H1 (cell line): ENCODE results near the gene C19orf38. TPM values are rescaled to one million over a fixed set of nuclear protein-coding genes. Genes with fewer than 3 reads are reported as not detected.

ENCODE experiments used
- CTCF ChIA-PET: fragments of 300-600 bp; sonication (Branson Sonifier 250); formaldehyde crosslinking; loops from one replicate; lab custom pipeline; 2021; ENCODE audit not compliant: partially characterized antibody; lab: Charles Lee
- POLR2A ChIA-PET: fragments of 300-600 bp; sonication (Branson Sonifier 250); formaldehyde crosslinking; loops from one replicate; lab custom pipeline; 2021; ENCODE audit warnings: inconsistent platforms; ENCODE audit not compliant: partially characterized antibody; lab: Charles Lee
- DNase-seq, 2 experiments: peaks; one replicate each; pipeline versions ENCODE4 v3.0.0 to v3.0.0-alpha.2; 2010 to 2022; ENCODE audit warnings: low spot score in 2 of 2, low read depth in 1 of 2, mixed read lengths in 1 of 2
- FAIRE-seq: peaks from 2 replicates; lab custom pipeline; 2011; peaks lifted over from hg19 to GRCh38; lab: Jason Lieb, UNC
- H2AFZ ChIP-seq: 2 replicates; pipeline ENCODE4 v1.8.1; 2012; ENCODE audit warnings: low read length, inconsistent platforms
- H2AK5ac ChIP-seq: 2 replicates; pipeline ENCODE4 v1.6.1; 2013; ENCODE audit warnings: low read depth, low read length
- H2BK120ac ChIP-seq: replicated peaks from 2 replicates; pipeline ENCODE3; 2013; ENCODE audit warnings: low read depth, low read length, inconsistent platforms
- H2BK12ac ChIP-seq: 2 replicates; pipeline ENCODE4 v1.6.1; 2013; ENCODE audit warnings: low read depth, low read length
- H2BK15ac ChIP-seq: 2 replicates; pipeline ENCODE4 v1.6.1; 2013; ENCODE audit warnings: low read length
- H2BK20ac ChIP-seq: 2 replicates; pipeline ENCODE4 v1.6.1; 2013; ENCODE audit warnings: low read length
- H2BK5ac ChIP-seq: 2 replicates; pipeline ENCODE4 v1.6.1; 2013; ENCODE audit warnings: low read depth, low read length
- H3K14ac ChIP-seq: 2 replicates; pipeline ENCODE4 v1.6.1; 2013; ENCODE audit warnings: inconsistent platforms; ENCODE audit not compliant: insufficient read length
- H3K18ac ChIP-seq: 2 replicates; pipeline ENCODE4 v1.6.1; 2013; ENCODE audit warnings: low read length; ENCODE audit errors: extremely low read depth
- H3K23ac ChIP-seq: 2 replicates; pipeline ENCODE4 v1.6.1; 2013; ENCODE audit warnings: inconsistent platforms; ENCODE audit not compliant: insufficient read length
- H3K23me2 ChIP-seq: 2 replicates; pipeline ENCODE4 v1.6.1; 2013; ENCODE audit warnings: low read depth, low read length
- H3K27ac ChIP-seq: 2 replicates; pipeline ENCODE4 v1.6.1; 2011; ENCODE audit warnings: low read depth, low read length, inconsistent platforms
- H3K27me3 ChIP-seq, 4 experiments: replicated peaks in 1 of 4; 1 replicate in 1 of 4; 2 replicates in 3 of 4; pipeline versions ENCODE4 v1.6.1 to v1.8.1; 2011 to 2013; ENCODE audit warnings: low read length in 3 of 4, mild to moderate bottlenecking in 3 of 4, inconsistent platforms in 2 of 4, mixed read lengths in 2 of 4, moderate library complexity in 1 of 4; ENCODE audit not compliant: control insufficient read depth in 3 of 4, insufficient read depth in 3 of 4; ENCODE audit errors: extremely low read depth in 1 of 4
- H3K36me3 ChIP-seq, 4 experiments: 2 replicates each; pipeline versions ENCODE4 v1.6.1 to v1.8.1; 2011 to 2013; ENCODE audit warnings: mild to moderate bottlenecking in 4 of 4, low read length in 3 of 4, moderate library complexity in 2 of 4, control low read depth in 1 of 4, inconsistent platforms in 1 of 4; ENCODE audit not compliant: insufficient read depth in 4 of 4, control insufficient read depth in 2 of 4
- H3K4ac ChIP-seq: replicated peaks from 2 replicates; pipeline ENCODE3; 2013; ENCODE audit warnings: low read length, low read depth, mixed read lengths, inconsistent platforms; ENCODE audit not compliant: insufficient read length
- H3K4me1 ChIP-seq, 4 experiments: replicated peaks in 1 of 4; 1 replicate in 1 of 4; 2 replicates in 3 of 4; pipeline versions ENCODE4 v1.6.1 to v1.8.1; 2011 to 2013; ENCODE audit warnings: low read length in 3 of 4, inconsistent platforms in 2 of 4, mixed read lengths in 1 of 4; ENCODE audit not compliant: insufficient read depth in 4 of 4, control insufficient read depth in 3 of 4
- H3K4me2 ChIP-seq, 2 experiments: 2 replicates each; pipeline versions ENCODE4 v1.6.1 to v1.8.1; 2011 to 2013; ENCODE audit warnings: low read depth in 2 of 2, low read length in 2 of 2, control low read depth in 1 of 2, inconsistent platforms in 1 of 2, mild to moderate bottlenecking in 1 of 2; ENCODE audit not compliant: insufficient read depth in 1 of 2
- H3K4me3 ChIP-seq, 4 experiments: fragments of 200-600, 300-600 bp in 1 of 4; sonication (generic), shearing (Covaris generic), sonication (Bioruptor Twin) in 1 of 4; 2 replicates each; pipeline versions ENCODE4 v1.5.1 to v1.8.1; 2011 to 2016; ENCODE audit warnings: low read length in 4 of 4, low read depth in 3 of 4, control low read depth in 2 of 4, inconsistent platforms in 2 of 4, mild to moderate bottlenecking in 2 of 4, mixed read lengths in 1 of 4, moderate library complexity in 1 of 4; ENCODE audit not compliant: insufficient read depth in 2 of 4; ENCODE audit errors: extremely low read depth in 1 of 4
- H3K56ac ChIP-seq: replicated peaks from 2 replicates; pipeline ENCODE3; 2013; ENCODE audit warnings: low read depth, mild to moderate bottlenecking, mixed read lengths, low read length, inconsistent platforms; ENCODE audit not compliant: insufficient read length
- H3K79me1 ChIP-seq: 2 replicates; pipeline ENCODE4 v1.6.1; 2013; ENCODE audit warnings: low read depth, low read length, control low read depth
- H3K79me2 ChIP-seq, 2 experiments: 2 replicates each; pipeline versions ENCODE4 v1.6.1 to v1.8.1; 2012 to 2013; ENCODE audit warnings: low read length in 2 of 2, mild to moderate bottlenecking in 2 of 2, inconsistent platforms in 1 of 2; ENCODE audit not compliant: insufficient read depth in 2 of 2, control insufficient read depth in 1 of 2
- H3K9ac ChIP-seq, 4 experiments: replicated peaks in 1 of 4; 1 replicate in 1 of 4; 2 replicates in 3 of 4; pipeline versions ENCODE4 v1.6.1 to v1.8.1; 2011 to 2013; ENCODE audit warnings: low read depth in 3 of 4, low read length in 3 of 4, control low read depth in 2 of 4, mild to moderate bottlenecking in 2 of 4, moderate library complexity in 2 of 4, inconsistent platforms in 1 of 4; ENCODE audit errors: extremely low read depth in 1 of 4
- H3K9me3 ChIP-seq, 2 experiments: 2 replicates each; pipeline versions ENCODE4 v1.6.1 to v1.8.1; 2012 to 2013; ENCODE audit warnings: mild to moderate bottlenecking in 2 of 2, moderate library complexity in 2 of 2, control low read depth in 1 of 2, inconsistent platforms in 1 of 2, low read depth in 1 of 2, low read length in 1 of 2, mixed read lengths in 1 of 2; ENCODE audit not compliant: insufficient read depth in 2 of 2
- H4K20me1 ChIP-seq, 2 experiments: replicated peaks in 1 of 2; 2 replicates each; pipeline versions ENCODE3 to v1.8.1; 2011 to 2013; ENCODE audit warnings: inconsistent platforms in 2 of 2, low read length in 2 of 2, mild to moderate bottlenecking in 1 of 2; ENCODE audit not compliant: insufficient read depth in 2 of 2, control insufficient read depth in 1 of 2
- H4K5ac ChIP-seq: 2 replicates; pipeline ENCODE4 v1.6.1; 2013; ENCODE audit warnings: low read length, low read depth, mixed read lengths, inconsistent platforms; ENCODE audit not compliant: insufficient read length
- H4K8ac ChIP-seq: 2 replicates; pipeline ENCODE4 v1.8.0; 2013; ENCODE audit warnings: mild to moderate bottlenecking, moderate library complexity, low read length, inconsistent platforms; ENCODE audit not compliant: insufficient read depth; ENCODE audit errors: extremely low read depth
- H4K91ac ChIP-seq: replicated peaks from 2 replicates; pipeline ENCODE3; 2013; ENCODE audit warnings: low read length, mixed read lengths, inconsistent platforms; ENCODE audit not compliant: insufficient read length
- ASH2L ChIP-seq: fragments of 200-600, 300-600 bp; sonication (generic); IDR thresholded peaks from one replicate; pipeline ENCODE4 v1.7.1; 2017; ENCODE audit warnings: low read length
- CBX5 ChIP-seq: fragments of 300-800, 300-1000 bp; sonication (generic); IDR thresholded peaks from 2 replicates; pipeline ENCODE4 v1.7.1; 2016; ENCODE audit warnings: antibody characterized with exemption, low read length, low read depth
- EP300 ChIP-seq, 2 experiments: IDR thresholded peaks; 1 replicate in 1 of 2; 2 replicates in 1 of 2; pipeline ENCODE4 v1.6.1; 2011 to 2012; ENCODE audit warnings: low read depth in 2 of 2, low read length in 2 of 2, mild to moderate bottlenecking in 2 of 2, borderline replicate concordance in 1 of 2, inconsistent platforms in 1 of 2, moderate library complexity in 1 of 2
- GTF2F1 ChIP-seq: IDR thresholded peaks from 2 replicates; pipeline ENCODE4 v1.6.1; 2012; ENCODE audit warnings: low read depth, low read length, improper control_type of control experiment, borderline replicate concordance
- JUND ChIP-seq: IDR thresholded peaks from 2 replicates; pipeline ENCODE4 v1.6.1; 2011; ENCODE audit warnings: mild to moderate bottlenecking, improper control_type of control experiment, low read length
- KDM1A ChIP-seq: fragments of 200-600, 300-600 bp; sonication (generic); IDR thresholded peaks from 2 replicates; pipeline ENCODE4 v1.7.1; 2016; ENCODE audit warnings: mild to moderate bottlenecking, low read length, borderline replicate concordance
- PHF8 ChIP-seq: fragments of 200-600 bp; sonication (generic); conservative IDR thresholded peaks from 2 replicates; pipeline ENCODE4 v1.7.1; 2012; ENCODE audit warnings: low read depth, mild to moderate bottlenecking, inconsistent platforms, low read length, moderate library complexity
- POU5F1 ChIP-seq: IDR thresholded peaks from 2 replicates; pipeline ENCODE4 v1.6.1; 2011; ENCODE audit warnings: low read depth, mild to moderate bottlenecking, low read length, moderate library complexity
- SAP30 ChIP-seq: fragments of 300-600 bp; sonication (generic); IDR thresholded peaks from 2 replicates; pipeline ENCODE4 v1.7.1; 2012; ENCODE audit warnings: low read length, moderate library complexity, mild to moderate bottlenecking, inconsistent platforms; ENCODE audit not compliant: insufficient read depth, insufficient replicate concordance
- SUZ12 ChIP-seq: fragments of 200-600 bp; sonication (generic); IDR thresholded peaks from 2 replicates; pipeline ENCODE4 v1.6.1; 2012; ENCODE audit warnings: mild to moderate bottlenecking, inconsistent platforms, low read length, moderate library complexity, mixed read lengths
- TEAD4 ChIP-seq: IDR thresholded peaks from 2 replicates; pipeline ENCODE4 v1.6.1; 2012; ENCODE audit warnings: low read depth, low read length, inconsistent platforms, mixed read lengths
- WGBS, 2 experiments: shearing (Covaris generic) in 1 of 2; methylation state at CpG; one replicate each; pipeline versions ENCODE4 v1.1.6 to v1.1.7; 2013 to 2015; ENCODE audit warnings: low lambda C conversion rate in 2 of 2, mixed read lengths in 2 of 2, inconsistent platforms in 1 of 2, low coverage in 1 of 2, missing lambda C conversion rate in 1 of 2; ENCODE audit not compliant: insufficient replicate concordance in 2 of 2, insufficient coverage in 1 of 2, insufficient read length in 1 of 2; ENCODE audit errors: extremely low coverage in 1 of 2, missing lambda C conversion rate in 1 of 2; 5-methylcytosine and 5-hydroxymethylcytosine counted together
- polyA plus RNA-seq, 7 experiments: library from polyadenylated mRNA; depleted of rRNA in 3 of 7; stranded (reverse) in 5 of 7; unstranded in 2 of 7; fragments of >200 nt in 5 of 7; fragments of 200-250 nt in 2 of 7; gene quantifications; 1 replicate in 5 of 7; 2 replicates in 1 of 7; 4 replicates in 1 of 7; pipeline versions ENCODE4 v1.2.1 to v1.2.3, GENCODE V29; 2011 to 2013; ENCODE audit warnings: missing spikeins in 2 of 7, mixed read lengths in 2 of 7
- total RNA-seq: library from RNA; stranded (reverse); fragmentation: NEBNext Ultra II Directional; extraction: Animal tissue kit (Norgen Biotek cat#: 25700); gene quantifications from 2 replicates; pipeline ENCODE4 v1.2.1, GENCODE V29; 2021
- TF ChIP-seq, protein P1 (sequence below): IDR thresholded peaks from 2 replicates; pipeline ENCODE4 v1.6.1; 2012; ENCODE audit warnings: inconsistent platforms

C19orf38 gene
- total and polyA plus RNA-seq, 2 of the 8 experiments (the other 6 are each of a cell fraction or from before 2014, with no cell fraction given) = 0.53 TPM; not detected in 1

- no peak overlapping the region for H2BK12ac ChIP-seq
- H2BK5ac ChIP-seq = no peak overlapping the region; the same call in 1 of the 2 replicates
- H3K14ac ChIP-seq = no peak overlapping the region
- no peak overlapping the region for H3K4me2 ChIP-seq
- H2AFZ ChIP-seq = no peak overlapping the region
- H2BK15ac ChIP-seq = no peak overlapping the region
- peaks cover 0 to 20% of the 10 kb centered on the region in 2 experiments; a peak in 3 of 4 replicates for H3K79me2 ChIP-seq
- no peak overlapping the region for H4K8ac ChIP-seq
- no peak overlapping the region for H3K4me3 ChIP-seq
- H4K91ac ChIP-seq = no peak overlapping the region
- DNase-seq = no peak
- no peak overlapping the region for H3K23ac ChIP-seq
- no peak overlapping the region for H3K18ac ChIP-seq
- H3K9me3 ChIP-seq = no peaks in the 10 kb centered on the region
- H3K4ac ChIP-seq = no peak overlapping the region
- no peak overlapping the region for H3K56ac ChIP-seq
- WGBS, 2 experiments = 93% methylated on average over 8 of the region's 10 CpGs; no CpG with 5 or more reads in 1 of the 2 experiments
- no peak for FAIRE-seq
- peaks cover 8% of the 10 kb centered on the region; the same call in 1 of the 2 replicates for H3K23me2 ChIP-seq
- no peaks in the 10 kb centered on the region; the same call in 1 of the 2 replicates for H3K79me1 ChIP-seq
- ChIA-PET POLR2A (no interaction called here), CTCF (interaction anchor here (0.6 to 11.3 kb wide), 5 partner anchors 8 to 637 kb away, joined by 3 to 249 read pairs (median 13); partner anchors contain the start of gene C19orf38)
- H4K20me1 ChIP-seq = no peaks in the 10 kb centered on the region
- H2BK120ac ChIP-seq = no peak overlapping the region
- H2BK20ac ChIP-seq = no peak overlapping the region
- H3K27me3 ChIP-seq = no peaks in the 10 kb centered on the region
- H3K36me3 ChIP-seq = no peaks in the 10 kb centered on the region
- no peak overlapping the region for H3K27ac ChIP-seq
- no peak overlapping the region for H4K5ac ChIP-seq
- peaks cover 0 to 12% (median 2%) of the 10 kb centered on the region in 4 experiments; a peak in 4 of 7 replicates for H3K4me1 ChIP-seq
- H2AK5ac ChIP-seq = no peak overlapping the region
- H3K9ac ChIP-seq = no peak overlapping the region
- TF ChIP-seq, protein P1, sequence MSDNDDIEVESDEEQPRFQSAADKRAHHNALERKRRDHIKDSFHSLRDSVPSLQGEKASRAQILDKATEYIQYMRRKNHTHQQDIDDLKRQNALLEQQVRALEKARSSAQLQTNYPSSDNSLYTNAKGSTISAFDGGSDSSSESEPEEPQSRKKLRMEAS = no peak
- TF ChIP-seq POU5F1 (no peak), KDM1A (no peak), SUZ12 (no peak), GTF2F1 (no peak), PHF8 (no peak), JUND (no peak), CBX5 (no peak), TEAD4 (no peak), SAP30 (no peak), EP300 (IDR thresholded peaks at IDR 0.05; ENCODE audit: borderline replicate concordance in 1 of 2, low read depth in 2 of 2, low read length in 2 of 2) (no peak), ASH2L (no peak)
These were observed 20.8 kb downstream of the C19orf38 start for GRCh38 chr19:10868872-10869547.
